ENCODE results near the gene DAB2IP. TPM values are rescaled to one million over a fixed set of nuclear protein-coding genes. Genes with fewer than 3 reads are reported as not detected.
A peak's percentile ranks its signal among the peaks of the same experiment; 100 is the strongest.

Gene DAB2IP
- total and polyA plus RNA-seq, 4 donors = 2.3 to 13.1 (median 5.4) TPM

DNA sequence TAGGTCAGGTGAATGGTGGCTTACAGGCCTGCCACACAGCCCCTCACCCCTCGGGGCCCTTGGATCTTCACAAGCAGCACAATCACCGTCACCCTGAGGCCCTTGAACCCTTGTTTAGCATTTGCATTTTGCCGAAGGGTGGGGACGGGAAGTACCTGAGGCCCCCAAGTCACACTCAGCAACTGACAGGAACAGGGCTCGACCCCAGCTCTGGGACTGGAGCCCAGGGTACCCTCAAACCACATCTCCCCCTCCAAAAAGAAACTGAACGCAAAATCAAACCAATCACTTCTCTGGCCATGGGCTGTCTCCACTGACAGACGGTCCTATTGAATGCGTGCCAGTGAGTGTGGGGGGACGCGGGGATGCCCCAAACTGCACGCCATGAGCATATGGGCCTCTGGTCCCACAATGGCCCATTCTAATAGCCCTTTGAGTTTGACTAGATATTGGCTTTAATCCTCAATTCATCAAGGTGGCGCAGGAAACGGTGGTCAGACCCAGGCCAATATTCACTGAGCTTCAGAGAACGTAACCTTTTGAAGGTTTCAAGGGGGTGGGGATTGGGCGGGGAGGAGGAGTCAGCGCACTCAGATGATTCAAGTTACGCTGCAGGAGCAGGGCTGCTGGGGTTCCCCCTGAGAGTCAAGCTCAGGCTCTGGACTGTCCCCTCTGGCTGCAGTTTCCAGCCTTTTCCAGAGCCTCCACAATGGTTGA lies 176.0 kb downstream of the DAB2IP start:
- Histone ChIP-seq H3K9ac (ENCODE audit: low read depth in 1 of 2, low read length in 2 of 2) (no peak overlapping the region), H3K27me3 (ENCODE audit: control insufficient read depth in 4 of 4, insufficient read depth in 4 of 4, low read length in 3 of 4) (no peaks in the 10 kb centered on the region), H3K4me1 (ENCODE audit: control insufficient read depth in 4 of 4, insufficient read depth in 4 of 4, low read length in 3 of 4) (no peaks in the 10 kb centered on the region), H3K9me3 (ENCODE audit: control insufficient read depth in 4 of 4, low read length in 3 of 4) (no peaks in the 10 kb centered on the region), H3K4me3 (ENCODE audit: low read depth in 1 of 3, low read length in 3 of 3) (no peak overlapping the region), H3K36me3 (ENCODE audit: control insufficient read depth in 4 of 4, insufficient read depth in 3 of 4, low read depth in 1 of 4, low read length in 3 of 4) (no peaks in the 10 kb centered on the region), H3K27ac (ENCODE audit: low read depth in 1 of 2, low read length in 2 of 2) (no peak overlapping the region)
- no peak for DNase-seq (ENCODE audit: low spot score)
- WGBS = 94% methylated on average over 17 of the region's 17 CpGs
- TF ChIP-seq NR2F2 (IDR thresholded peaks at IDR 0.05) (no peak), YY1 (IDR thresholded peaks at IDR 0.05) (no peak)

DNA sequence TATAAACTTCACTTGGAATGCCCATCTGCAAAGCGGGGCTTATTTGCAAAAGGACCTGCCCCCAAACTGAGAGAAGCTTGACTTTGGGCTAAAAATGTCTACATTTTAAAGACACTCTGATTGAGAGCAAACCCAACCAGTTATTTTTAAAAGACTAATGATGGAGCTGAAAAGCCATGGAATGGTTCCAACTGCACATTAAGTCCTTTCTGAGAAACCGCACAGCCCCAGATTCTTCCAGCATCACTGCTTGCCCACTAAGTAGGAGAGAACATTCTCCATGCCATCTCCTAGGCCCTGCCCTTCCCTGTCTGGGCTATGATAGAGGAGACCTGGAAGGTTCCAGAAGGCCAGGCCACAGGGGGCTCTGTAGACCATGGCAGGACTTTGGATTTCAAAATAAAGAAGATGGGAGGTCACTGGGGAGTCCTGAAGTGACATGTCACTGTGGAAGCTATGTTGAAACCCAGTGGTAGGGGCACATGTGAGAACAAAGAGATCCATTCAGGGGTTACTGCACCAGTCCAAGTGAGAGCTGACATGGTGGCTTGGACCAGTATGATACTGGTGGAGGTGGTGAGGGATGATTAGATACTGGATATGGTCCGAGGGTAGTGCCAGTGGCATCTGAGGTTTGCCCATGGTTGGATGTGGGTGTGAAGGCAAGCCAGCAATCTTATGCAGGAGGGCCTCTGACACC lies 179.2 kb downstream of the DAB2IP start:
- Histone ChIP-seq H3K9me3 (ENCODE audit: control insufficient read depth in 4 of 4, low read length in 3 of 4) (no peaks in the 10 kb centered on the region), H3K27me3 (ENCODE audit: control insufficient read depth in 4 of 4, insufficient read depth in 4 of 4, low read length in 3 of 4) (no peaks in the 10 kb centered on the region), H3K36me3 (ENCODE audit: control insufficient read depth in 4 of 4, insufficient read depth in 3 of 4, low read depth in 1 of 4, low read length in 3 of 4) (no peaks in the 10 kb centered on the region), H3K9ac (ENCODE audit: low read depth in 1 of 2, low read length in 2 of 2) (no peak overlapping the region), H3K4me1 (ENCODE audit: control insufficient read depth in 4 of 4, insufficient read depth in 4 of 4, low read length in 3 of 4) (no peaks in the 10 kb centered on the region), H3K4me3 (ENCODE audit: low read depth in 1 of 3, low read length in 3 of 3) (no peak overlapping the region), H3K27ac (ENCODE audit: low read depth in 1 of 2, low read length in 2 of 2) (no peak overlapping the region)
- DNase-seq (ENCODE audit: low spot score) = peak; percentile 1
- WGBS = 92% methylated on average over 3 of the region's 3 CpGs
- TF ChIP-seq RAD21 (IDR thresholded peaks at IDR 0.05) = no peak
- TF ChIP-seq, protein P1, sequence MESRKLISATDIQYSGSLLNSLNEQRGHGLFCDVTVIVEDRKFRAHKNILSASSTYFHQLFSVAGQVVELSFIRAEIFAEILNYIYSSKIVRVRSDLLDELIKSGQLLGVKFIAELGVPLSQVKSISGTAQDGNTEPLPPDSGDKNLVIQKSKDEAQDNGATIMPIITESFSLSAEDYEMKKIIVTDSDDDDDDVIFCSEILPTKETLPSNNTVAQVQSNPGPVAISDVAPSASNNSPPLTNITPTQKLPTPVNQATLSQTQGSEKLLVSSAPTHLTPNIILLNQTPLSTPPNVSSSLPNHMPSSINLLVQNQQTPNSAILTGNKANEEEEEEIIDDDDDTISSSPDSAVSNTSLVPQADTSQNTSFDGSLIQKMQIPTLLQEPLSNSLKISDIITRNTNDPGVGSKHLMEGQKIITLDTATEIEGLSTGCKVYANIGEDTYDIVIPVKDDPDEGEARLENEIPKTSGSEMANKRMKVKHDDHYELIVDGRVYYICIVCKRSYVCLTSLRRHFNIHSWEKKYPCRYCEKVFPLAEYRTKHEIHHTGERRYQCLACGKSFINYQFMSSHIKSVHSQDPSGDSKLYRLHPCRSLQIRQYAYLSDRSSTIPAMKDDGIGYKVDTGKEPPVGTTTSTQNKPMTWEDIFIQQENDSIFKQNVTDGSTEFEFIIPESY (IDR thresholded peaks at IDR 0.05) = no peak
- TF ChIP-seq YY1 (IDR thresholded peaks at IDR 0.05) = no peak
- no peak for TF ChIP-seq HNF4G (IDR thresholded peaks at IDR 0.05)
- TF ChIP-seq, protein P2, sequence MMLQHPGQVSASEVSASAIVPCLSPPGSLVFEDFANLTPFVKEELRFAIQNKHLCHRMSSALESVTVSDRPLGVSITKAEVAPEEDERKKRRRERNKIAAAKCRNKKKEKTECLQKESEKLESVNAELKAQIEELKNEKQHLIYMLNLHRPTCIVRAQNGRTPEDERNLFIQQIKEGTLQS (IDR thresholded peaks at IDR 0.05) = no peak
- TF ChIP-seq, protein P3, sequence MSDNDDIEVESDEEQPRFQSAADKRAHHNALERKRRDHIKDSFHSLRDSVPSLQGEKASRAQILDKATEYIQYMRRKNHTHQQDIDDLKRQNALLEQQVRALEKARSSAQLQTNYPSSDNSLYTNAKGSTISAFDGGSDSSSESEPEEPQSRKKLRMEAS (IDR thresholded peaks at IDR 0.05) = no peak
- no peak for TF ChIP-seq FOXA1 (IDR thresholded peaks at IDR 0.05)
- TF ChIP-seq FOXA2 (IDR thresholded peaks at IDR 0.05) = no peak
- TF ChIP-seq GABPA (IDR thresholded peaks at IDR 0.05 in 1 of 2, conservative IDR thresholded peaks at IDR 0.05 in 1 of 2) = no peak
- TF ChIP-seq, protein P4, sequence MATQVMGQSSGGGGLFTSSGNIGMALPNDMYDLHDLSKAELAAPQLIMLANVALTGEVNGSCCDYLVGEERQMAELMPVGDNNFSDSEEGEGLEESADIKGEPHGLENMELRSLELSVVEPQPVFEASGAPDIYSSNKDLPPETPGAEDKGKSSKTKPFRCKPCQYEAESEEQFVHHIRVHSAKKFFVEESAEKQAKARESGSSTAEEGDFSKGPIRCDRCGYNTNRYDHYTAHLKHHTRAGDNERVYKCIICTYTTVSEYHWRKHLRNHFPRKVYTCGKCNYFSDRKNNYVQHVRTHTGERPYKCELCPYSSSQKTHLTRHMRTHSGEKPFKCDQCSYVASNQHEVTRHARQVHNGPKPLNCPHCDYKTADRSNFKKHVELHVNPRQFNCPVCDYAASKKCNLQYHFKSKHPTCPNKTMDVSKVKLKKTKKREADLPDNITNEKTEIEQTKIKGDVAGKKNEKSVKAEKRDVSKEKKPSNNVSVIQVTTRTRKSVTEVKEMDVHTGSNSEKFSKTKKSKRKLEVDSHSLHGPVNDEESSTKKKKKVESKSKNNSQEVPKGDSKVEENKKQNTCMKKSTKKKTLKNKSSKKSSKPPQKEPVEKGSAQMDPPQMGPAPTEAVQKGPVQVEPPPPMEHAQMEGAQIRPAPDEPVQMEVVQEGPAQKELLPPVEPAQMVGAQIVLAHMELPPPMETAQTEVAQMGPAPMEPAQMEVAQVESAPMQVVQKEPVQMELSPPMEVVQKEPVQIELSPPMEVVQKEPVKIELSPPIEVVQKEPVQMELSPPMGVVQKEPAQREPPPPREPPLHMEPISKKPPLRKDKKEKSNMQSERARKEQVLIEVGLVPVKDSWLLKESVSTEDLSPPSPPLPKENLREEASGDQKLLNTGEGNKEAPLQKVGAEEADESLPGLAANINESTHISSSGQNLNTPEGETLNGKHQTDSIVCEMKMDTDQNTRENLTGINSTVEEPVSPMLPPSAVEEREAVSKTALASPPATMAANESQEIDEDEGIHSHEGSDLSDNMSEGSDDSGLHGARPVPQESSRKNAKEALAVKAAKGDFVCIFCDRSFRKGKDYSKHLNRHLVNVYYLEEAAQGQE (IDR thresholded peaks at IDR 0.05) = no peak
- TF ChIP-seq, protein P5, sequence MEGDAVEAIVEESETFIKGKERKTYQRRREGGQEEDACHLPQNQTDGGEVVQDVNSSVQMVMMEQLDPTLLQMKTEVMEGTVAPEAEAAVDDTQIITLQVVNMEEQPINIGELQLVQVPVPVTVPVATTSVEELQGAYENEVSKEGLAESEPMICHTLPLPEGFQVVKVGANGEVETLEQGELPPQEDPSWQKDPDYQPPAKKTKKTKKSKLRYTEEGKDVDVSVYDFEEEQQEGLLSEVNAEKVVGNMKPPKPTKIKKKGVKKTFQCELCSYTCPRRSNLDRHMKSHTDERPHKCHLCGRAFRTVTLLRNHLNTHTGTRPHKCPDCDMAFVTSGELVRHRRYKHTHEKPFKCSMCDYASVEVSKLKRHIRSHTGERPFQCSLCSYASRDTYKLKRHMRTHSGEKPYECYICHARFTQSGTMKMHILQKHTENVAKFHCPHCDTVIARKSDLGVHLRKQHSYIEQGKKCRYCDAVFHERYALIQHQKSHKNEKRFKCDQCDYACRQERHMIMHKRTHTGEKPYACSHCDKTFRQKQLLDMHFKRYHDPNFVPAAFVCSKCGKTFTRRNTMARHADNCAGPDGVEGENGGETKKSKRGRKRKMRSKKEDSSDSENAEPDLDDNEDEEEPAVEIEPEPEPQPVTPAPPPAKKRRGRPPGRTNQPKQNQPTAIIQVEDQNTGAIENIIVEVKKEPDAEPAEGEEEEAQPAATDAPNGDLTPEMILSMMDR (IDR thresholded peaks at IDR 0.05; ENCODE audit: low read depth, low read length, missing input control) = no peak
- no peak for TF ChIP-seq SP1 (IDR thresholded peaks at IDR 0.05)
- no peak for TF ChIP-seq TAF1 (conservative IDR thresholded peaks at IDR 0.05)
- TF ChIP-seq RXRA (IDR thresholded peaks at IDR 0.05) = no peak
- no peak for TF ChIP-seq HNF4A (conservative IDR thresholded peaks at IDR 0.05)
- TF ChIP-seq JUND (IDR thresholded peaks at IDR 0.05) = no peak
- TF ChIP-seq EGR1 (IDR thresholded peaks at IDR 0.05; ENCODE audit: low read depth in 2 of 2) = no peak

All from liver (tissue), 9 donors.